GM12878 (cell line): ENCODE results near the gene UTP3. TPM values are rescaled to one million over a fixed set of nuclear protein-coding genes. Genes with fewer than 3 reads are reported as not detected.

ENCODE experiments used
- ATAC-seq: fragments of 200-7000 bp; cut with Tn5 transposase; 3 replicates; pipeline ENCODE4 v1.9.1; 2020; ENCODE audit warnings: mild to moderate bottlenecking, moderate library complexity
- BruUV-seq: library from RNA; stranded (reverse); fragments of 400-500 nt; replicated peaks from 2 replicates; lab custom pipeline; 2021; lab: Mats Ljungman, UMichigan
- CTCF ChIA-PET: fragments of 300-600 bp; sonication (Branson Sonifier 250); formaldehyde crosslinking; extraction: SDS; loops from one replicate; lab custom pipeline; 2021; ENCODE audit warnings: inconsistent platforms; lab: Yijun Ruan, JAX
- POLR2A ChIA-PET: fragments of 350-600 bp; formaldehyde crosslinking; extraction: SDS; loops from one replicate; lab custom pipeline; 2021; ENCODE audit warnings: inconsistent platforms; lab: Charles Lee
- RAD21 ChIA-PET: fragments of 300-600 bp; sonication (Branson Sonifier 250); formaldehyde crosslinking; loops from one replicate; lab custom pipeline; 2023; ENCODE audit warnings: antibody characterized with exemption; ENCODE audit not compliant: unreplicated experiment; lab: Charles Lee
- SMC1A ChIA-PET: fragments of 300-600 bp; sonication (Branson Sonifier 250); formaldehyde crosslinking; loops from one replicate; lab custom pipeline; 2023; ENCODE audit not compliant: unreplicated experiment, uncharacterized antibody; lab: Charles Lee
- DNase-seq: peaks from one replicate; pipeline ENCODE4 v3.0.0-alpha.2; 2011; ENCODE audit warnings: low read depth, low spot score
- FAIRE-seq: peaks from 3 replicates; lab custom pipeline; 2011; peaks lifted over from hg19 to GRCh38; lab: Jason Lieb, UNC
- H2AFZ ChIP-seq: 2 replicates; pipeline ENCODE4 v1.6.0; 2011; ENCODE audit warnings: low read depth, low read length, control low read depth; ENCODE audit not compliant: control insufficient read depth
- H3K27ac ChIP-seq: 2 replicates; pipeline ENCODE4 v1.5.1; 2011; ENCODE audit warnings: control low read depth; ENCODE audit not compliant: control insufficient read depth, insufficient read depth
- H3K27me3 ChIP-seq, 2 experiments: replicated peaks in 1 of 2; 2 replicates each; pipeline versions ENCODE4 v1.6.0 to v1.6.1; 2011; ENCODE audit warnings: low read length in 1 of 2; ENCODE audit not compliant: control insufficient read depth in 2 of 2, insufficient read depth in 2 of 2
- H3K36me3 ChIP-seq, 2 experiments: 2 replicates each; pipeline ENCODE4 v1.5.1; 2011; ENCODE audit warnings: low read length in 1 of 2; ENCODE audit not compliant: control insufficient read depth in 2 of 2, insufficient read depth in 2 of 2
- H3K4me1 ChIP-seq: 2 replicates; pipeline ENCODE4 v1.6.1; 2011; ENCODE audit warnings: mild to moderate bottlenecking, low read length, moderate library complexity, mixed read lengths; ENCODE audit not compliant: control insufficient read depth, insufficient read depth
- H3K4me2 ChIP-seq: 2 replicates; pipeline ENCODE4 v1.6.0; 2011; ENCODE audit warnings: control low read depth; ENCODE audit not compliant: control insufficient read depth, insufficient read depth
- H3K4me3 ChIP-seq: fragments of 200-600 bp; sonication (generic); 2 replicates; pipeline ENCODE4 v1.5.1; 2016
- H3K79me2 ChIP-seq: 2 replicates; pipeline ENCODE4 v1.6.0; 2011; ENCODE audit warnings: low read length; ENCODE audit not compliant: control insufficient read depth, insufficient read depth
- H3K9ac ChIP-seq: 2 replicates; pipeline ENCODE4 v1.8.0; 2011; ENCODE audit warnings: low read length, control low read depth, mixed read lengths; ENCODE audit not compliant: control insufficient read depth, insufficient read depth
- H3K9me3 ChIP-seq: replicated peaks from 3 replicates; pipeline ENCODE4 v1.5.1; 2011; ENCODE audit warnings: mild to moderate bottlenecking, low read length; ENCODE audit not compliant: control insufficient read depth, insufficient read depth
- H4K20me1 ChIP-seq: 2 replicates; pipeline ENCODE4 v1.6.0; 2011; ENCODE audit not compliant: control insufficient read depth, insufficient read depth
- BCL11A ChIP-seq: IDR thresholded peaks from 2 replicates; pipeline ENCODE4 v1.6.1; 2011; ENCODE audit warnings: low read depth, low read length
- CBX3 ChIP-seq: fragments of 200-600 bp; sonication (generic); IDR thresholded peaks from 2 replicates; pipeline ENCODE4 v1.6.1; 2016; ENCODE audit warnings: low read depth, borderline replicate concordance
- CEBPB ChIP-seq, 2 experiments: fragments of 150-350 bp in 1 of 2; IDR thresholded peaks; 2 replicates each; pipeline ENCODE4 v1.6.1; 2012 to 2014; ENCODE audit warnings: low read depth in 2 of 2, low read length in 2 of 2, borderline replicate concordance in 1 of 2, inconsistent platforms in 1 of 2
- EZH2 ChIP-seq: IDR thresholded peaks from 2 replicates; pipeline ENCODE4 v1.6.1; 2012; ENCODE audit warnings: low read depth, mild to moderate bottlenecking, control low read depth, inconsistent platforms, low read length, borderline replicate concordance; ENCODE audit not compliant: control insufficient read depth
- KAT2A ChIP-seq: conservative IDR thresholded peaks from 2 replicates; pipeline ENCODE4 v1.6.1; 2011; ENCODE audit warnings: low read depth, low read length; ENCODE audit not compliant: control insufficient read depth
- PKNOX1 ChIP-seq: fragments of 450-650 bp; IDR thresholded peaks from 2 replicates; pipeline ENCODE4 v1.6.1; 2016; ENCODE audit warnings: mild to moderate bottlenecking
- SMAD1 ChIP-seq: fragments of 450-650 bp; IDR thresholded peaks from 2 replicates; pipeline ENCODE4 v1.6.1; 2018; ENCODE audit warnings: mild to moderate bottlenecking, low read depth; ENCODE audit not compliant: partially characterized antibody
- ZNF622 ChIP-seq: fragments of 450-650 bp; IDR thresholded peaks from 2 replicates; pipeline ENCODE4 v1.6.1; 2017; ENCODE audit warnings: mild to moderate bottlenecking, inconsistent platforms
- WGBS: methylation state at CpG from one replicate; pipeline ENCODE4 v1.1.6; 2016; ENCODE audit warnings: low lambda C conversion rate; ENCODE audit not compliant: insufficient replicate concordance, insufficient coverage; ENCODE audit errors: missing lambda C conversion rate; 5-methylcytosine and 5-hydroxymethylcytosine counted together
- in situ Hi-C: fragments of 300-500 bp; cut with MboI; formaldehyde crosslinking; loops from 9 replicates; pipeline ENCODE4 v1.14.3; 2018; ENCODE audit warnings: mixed read lengths
- intact Hi-C: fragments of 100-400 bp; cut with micrococcal nuclease; formaldehyde crosslinking; loops from one replicate; pipeline ENCODE4 v1.14.2; 2022; ENCODE audit not compliant: unreplicated experiment
- polyA plus RNA-seq, 11 experiments: library from polyadenylated mRNA; depleted of rRNA in 4 of 11; unstranded in 6 of 11; stranded (reverse) in 5 of 11; fragments of >200 nt; fragmentation: Nextera tagmentation in 4 of 11; fragmentation: Illumina TruSeq in 1 of 11; extraction: Ambion mirVana in 4 of 11; extraction: Trizol in 1 of 11; gene quantifications; 1 replicate in 1 of 11; 2 replicates in 10 of 11; pipeline versions ENCODE4 v1.2.1 to v1.2.3, GENCODE V29; 2011 to 2016; ENCODE audit warnings: inconsistent platforms in 2 of 11, missing spikeins in 2 of 11, low read depth in 1 of 11
- total RNA-seq, 4 experiments: library from RNA; depleted of rRNA in 3 of 4; stranded (reverse); fragments of >200 nt in 3 of 4; fragmentation: Illumina TruSeq in 1 of 4; extraction: Trizol in 1 of 4; gene quantifications; 2 replicates each; pipeline versions ENCODE4 v1.2.1 to v1.2.3, GENCODE V29; 2013 to 2021

The UTP3 gene
- total and polyA plus RNA-seq, 10 of the 15 experiments (the other 5 are each of a cell fraction or from before 2014, with no cell fraction given) = 15.8 to 60.7 (median 22.5) TPM

GRCh38 chr4:70700712-70701111 is 12.4 kb downstream of the UTP3 start:
- H3K4me3 ChIP-seq = no peak overlapping the region
- BruUV-seq = no TSS peak
- FAIRE-seq (no peak), ATAC-seq (no peak), DNase-seq (no peak)
- no peak for TF ChIP-seq PKNOX1
- no peak for TF ChIP-seq KAT2A
- no peak for TF ChIP-seq BCL11A
- no peak for TF ChIP-seq CBX3
- TF ChIP-seq EZH2 = no peak
- no peak for TF ChIP-seq SMAD1
- no peak for TF ChIP-seq CEBPB (IDR thresholded peaks at IDR 0.05; ENCODE audit: borderline replicate concordance in 1 of 2, low read depth in 2 of 2, low read length in 2 of 2)
- no peak for TF ChIP-seq ZNF622
- RAD21 ChIA-PET = interaction anchor here (1.0 to 7.1 kb wide), 4 partner anchors 11 to 72 kb away, joined by 3 to 71 read pairs (median 8); partner anchors contain the start of gene UTP3
- H3K9me3 ChIP-seq = no peaks in the 10 kb centered on the region
- H3K27ac ChIP-seq = no peak overlapping the region
- 95% methylated on average over 5 of the region's 5 CpGs for WGBS
- no peaks in the 10 kb centered on the region for H4K20me1 ChIP-seq
- in situ Hi-C loops = no loop called here
- H3K4me1 ChIP-seq = no peaks in the 10 kb centered on the region; the same call in 1 of the 2 replicates
- H2AFZ ChIP-seq = no peak overlapping the region
- H3K36me3 ChIP-seq = no peaks in the 10 kb centered on the region
- no peak overlapping the region for H3K9ac ChIP-seq
- SMC1A ChIA-PET = interaction anchor here (0.6 to 2.2 kb wide), 6 partner anchors 9 to 128 kb away, joined by 3 to 13 read pairs (median 4); partner anchors contain the start of gene UTP3
- intact Hi-C loops = no loop called here
- H3K79me2 ChIP-seq = peaks cover under 1% of the 10 kb centered on the region; the same call in 1 of the 2 replicates
- H3K4me2 ChIP-seq = no peak overlapping the region
- CTCF ChIA-PET = interaction anchor here (0.5 to 2.5 kb wide), 7 partner anchors 9 to 139 kb away, joined by 3 to 13 read pairs (median 3); partner anchors contain the start of genes GRSF1 and UTP3
- no peaks in the 10 kb centered on the region for H3K27me3 ChIP-seq
- POLR2A ChIA-PET = interaction anchor here (7.8 kb wide), 1 partner anchor 11 kb away, joined by 52 read pairs; the partner anchor contains the start of gene UTP3
